Inflammatory macrophage treated with lipopolysaccharide for 4 hours (primary cell): ENCODE data around the gene CNTNAP5.
A peak's percentile ranks its signal among the peaks of the same experiment; 100 is the strongest.

ENCODE experiments used
- DNase-seq: peaks from one replicate; pipeline ENCODE4 v3.0.0-alpha.2; 2020

The CNTNAP5 gene

GRCh38 chr2:124753842-124754241, 728.8 kb downstream of the CNTNAP5 start:
- no peak for DNase-seq

GRCh38 chr2:124755386-124755785, 730.3 kb downstream of the CNTNAP5 start:
- DNase-seq: no peak

GRCh38 chr2:124756048-124756447, 731.0 kb downstream of the CNTNAP5 start:
- DNase-seq: no peak

GRCh38 chr2:124762388-124762787, 737.3 kb downstream of the CNTNAP5 start:
- DNase-seq: no peak

- DNase-seq: no peak
These were observed 738.5 kb downstream of the CNTNAP5 start for GRCh38 chr2:124763611-124764010.

GRCh38 chr2:124774781-124775180, 749.7 kb downstream of the CNTNAP5 start:
- DNase-seq: no peak

GRCh38 chr2:124776332-124776731, 751.2 kb downstream of the CNTNAP5 start:
- DNase-seq: no peak

GRCh38 chr2:124778076-124778475, 753.0 kb downstream of the CNTNAP5 start:
- DNase-seq: no peak

- DNase-seq: no peak
These were observed 771.6 kb downstream of the CNTNAP5 start for GRCh38 chr2:124796647-124797046.

- DNase-seq: no peak
These were observed 772.0 kb downstream of the CNTNAP5 start for GRCh38 chr2:124797049-124797448.

GRCh38 chr2:124798551-124798950, 773.5 kb downstream of the CNTNAP5 start:
- DNase-seq: no peak

GRCh38 chr2:124804014-124804940, 779.2 kb downstream of the CNTNAP5 start:
- peak; percentile 34 for DNase-seq

- no peak for DNase-seq
These were observed 780.0 kb downstream of the CNTNAP5 start for GRCh38 chr2:124805060-124805459.

- no peak for DNase-seq
These were observed 785.0 kb downstream of the CNTNAP5 start for GRCh38 chr2:124810132-124810531.

GRCh38 chr2:124814968-124815745, 790.1 kb downstream of the CNTNAP5 start:
- no peak for DNase-seq

- DNase-seq: no peak
These were observed 790.9 kb downstream of the CNTNAP5 start for GRCh38 chr2:124816007-124816406.

GRCh38 chr2:124822516-124822915, 797.4 kb downstream of the CNTNAP5 start:
- DNase-seq: no peak

GRCh38 chr2:124824441-124824840, 799.4 kb downstream of the CNTNAP5 start:
- DNase-seq: no peak

- no peak for DNase-seq
These were observed 807.4 kb downstream of the CNTNAP5 start for GRCh38 chr2:124832521-124832920.

GRCh38 chr2:124834331-124834730, 809.2 kb downstream of the CNTNAP5 start:
- no peak for DNase-seq

GRCh38 chr2:124835331-124835730, 810.2 kb downstream of the CNTNAP5 start:
- DNase-seq: no peak

GRCh38 chr2:124836416-124836815, 811.3 kb downstream of the CNTNAP5 start:
- no peak for DNase-seq

GRCh38 chr2:124837496-124837895, 812.4 kb downstream of the CNTNAP5 start:
- no peak for DNase-seq

- no peak for DNase-seq
These were observed 813.3 kb downstream of the CNTNAP5 start for GRCh38 chr2:124838406-124838805.
